GM12878 (cell line): ENCODE results near the gene SCYL1.

Experiments used
- RAD21 ChIP-seq: IDR thresholded peaks from 2 replicates; pipeline ENCODE4 v1.6.1; 2011; ENCODE audit warnings: mild to moderate bottlenecking, low read depth, low read length, moderate library complexity; ENCODE audit not compliant: insufficient read depth
- TF ChIP-seq, protein P1 (sequence below), 3 experiments: IDR thresholded peaks in 2 of 3; conservative IDR thresholded peaks in 1 of 3; 2 replicates each; pipeline ENCODE4 v1.5.1; 2011; ENCODE audit warnings: low read depth in 3 of 3, low read length in 3 of 3, mild to moderate bottlenecking in 3 of 3, control low read depth in 2 of 3, moderate library complexity in 2 of 3, inconsistent platforms in 1 of 3, mixed read lengths in 1 of 3; ENCODE audit not compliant: control insufficient read depth in 2 of 3, insufficient read depth in 1 of 3; ENCODE audit errors: extremely low read depth in 1 of 3

DNA sequence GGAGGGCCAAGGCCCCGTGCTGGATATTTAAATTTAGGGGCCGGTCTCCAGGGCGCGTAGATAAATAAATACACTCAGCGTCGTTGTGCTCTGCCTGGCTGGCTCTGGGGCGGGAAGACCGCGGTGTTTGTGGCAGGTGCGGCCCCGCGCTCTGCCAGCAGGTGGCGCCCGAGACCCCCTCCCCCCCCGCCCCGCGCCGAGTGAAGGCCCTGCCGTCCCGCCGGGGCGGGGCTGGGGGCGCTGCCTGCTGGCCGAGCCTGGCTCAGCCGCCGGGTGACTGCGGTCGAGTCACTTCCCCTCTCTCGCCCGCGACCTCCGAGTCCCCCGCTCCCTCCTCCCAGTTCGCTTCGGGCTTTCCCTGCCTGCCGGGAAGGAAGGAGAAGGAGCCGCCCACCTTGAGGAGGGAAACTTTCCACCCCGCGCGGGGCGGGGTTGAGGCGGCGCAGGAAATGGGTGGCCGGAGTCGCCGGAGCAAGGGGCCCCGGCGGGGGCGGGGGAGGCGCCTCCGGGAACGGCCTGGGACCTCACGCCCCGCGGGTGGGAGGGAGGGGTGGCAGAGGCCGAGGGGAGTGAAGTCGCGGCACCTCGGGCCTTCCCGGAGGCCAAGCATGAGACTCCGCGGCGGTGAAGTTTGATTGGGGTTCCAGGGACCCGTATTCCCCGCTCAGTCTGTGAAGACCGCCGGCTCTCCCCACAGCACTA, 49.4 kb downstream of the SCYL1 start:
- TF ChIP-seq, protein P1, sequence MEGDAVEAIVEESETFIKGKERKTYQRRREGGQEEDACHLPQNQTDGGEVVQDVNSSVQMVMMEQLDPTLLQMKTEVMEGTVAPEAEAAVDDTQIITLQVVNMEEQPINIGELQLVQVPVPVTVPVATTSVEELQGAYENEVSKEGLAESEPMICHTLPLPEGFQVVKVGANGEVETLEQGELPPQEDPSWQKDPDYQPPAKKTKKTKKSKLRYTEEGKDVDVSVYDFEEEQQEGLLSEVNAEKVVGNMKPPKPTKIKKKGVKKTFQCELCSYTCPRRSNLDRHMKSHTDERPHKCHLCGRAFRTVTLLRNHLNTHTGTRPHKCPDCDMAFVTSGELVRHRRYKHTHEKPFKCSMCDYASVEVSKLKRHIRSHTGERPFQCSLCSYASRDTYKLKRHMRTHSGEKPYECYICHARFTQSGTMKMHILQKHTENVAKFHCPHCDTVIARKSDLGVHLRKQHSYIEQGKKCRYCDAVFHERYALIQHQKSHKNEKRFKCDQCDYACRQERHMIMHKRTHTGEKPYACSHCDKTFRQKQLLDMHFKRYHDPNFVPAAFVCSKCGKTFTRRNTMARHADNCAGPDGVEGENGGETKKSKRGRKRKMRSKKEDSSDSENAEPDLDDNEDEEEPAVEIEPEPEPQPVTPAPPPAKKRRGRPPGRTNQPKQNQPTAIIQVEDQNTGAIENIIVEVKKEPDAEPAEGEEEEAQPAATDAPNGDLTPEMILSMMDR (IDR thresholded peaks at IDR 0.05 in 2 of 3, conservative IDR thresholded peaks at IDR 0.05 in 1 of 3; ENCODE audit: control insufficient read depth in 2 of 3, extremely low read depth in 1 of 3, insufficient read depth in 1 of 3, low read depth in 3 of 3, low read length in 3 of 3): peak; percentile 75 to 91 (median 88)
- TF ChIP-seq RAD21: peak; percentile 54; the same call in 1 of the 2 replicates
